Measurements from ENCODE around the gene NR4A2.

The NR4A2 gene

GRCh38 chr2:156326526-156327095 is 5.9 kb downstream of the NR4A2 start:
- no peak for TF ChIP-seq TCF12 (IDR thresholded peaks at IDR 0.05; ENCODE audit: low read depth)

- TF ChIP-seq FOXM1 (IDR thresholded peaks at IDR 0.05; ENCODE audit: borderline replicate concordance, low read depth): no peak
- TF ChIP-seq CREB1 (IDR thresholded peaks at IDR 0.05; ENCODE audit: low read depth): no peak
- no peak for TF ChIP-seq TCF12 (IDR thresholded peaks at IDR 0.05; ENCODE audit: low read depth)
- TF ChIP-seq, protein P1, sequence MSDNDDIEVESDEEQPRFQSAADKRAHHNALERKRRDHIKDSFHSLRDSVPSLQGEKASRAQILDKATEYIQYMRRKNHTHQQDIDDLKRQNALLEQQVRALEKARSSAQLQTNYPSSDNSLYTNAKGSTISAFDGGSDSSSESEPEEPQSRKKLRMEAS (IDR thresholded peaks at IDR 0.05): no peak
- no peak for TF ChIP-seq EP300 (IDR thresholded peaks at IDR 0.05; ENCODE audit: borderline replicate concordance)
- TF ChIP-seq ZBTB7A (IDR thresholded peaks at IDR 0.05; ENCODE audit: low read depth): no peak
- TF ChIP-seq CEBPB (IDR thresholded peaks at IDR 0.05): no peak
- TF ChIP-seq, protein P2, sequence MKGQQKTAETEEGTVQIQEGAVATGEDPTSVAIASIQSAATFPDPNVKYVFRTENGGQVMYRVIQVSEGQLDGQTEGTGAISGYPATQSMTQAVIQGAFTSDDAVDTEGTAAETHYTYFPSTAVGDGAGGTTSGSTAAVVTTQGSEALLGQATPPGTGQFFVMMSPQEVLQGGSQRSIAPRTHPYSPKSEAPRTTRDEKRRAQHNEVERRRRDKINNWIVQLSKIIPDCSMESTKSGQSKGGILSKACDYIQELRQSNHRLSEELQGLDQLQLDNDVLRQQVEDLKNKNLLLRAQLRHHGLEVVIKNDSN (IDR thresholded peaks at IDR 0.05): no peak
These were observed 6.6 kb downstream of the NR4A2 start for GRCh38 chr2:156325688-156326525.

DNA sequence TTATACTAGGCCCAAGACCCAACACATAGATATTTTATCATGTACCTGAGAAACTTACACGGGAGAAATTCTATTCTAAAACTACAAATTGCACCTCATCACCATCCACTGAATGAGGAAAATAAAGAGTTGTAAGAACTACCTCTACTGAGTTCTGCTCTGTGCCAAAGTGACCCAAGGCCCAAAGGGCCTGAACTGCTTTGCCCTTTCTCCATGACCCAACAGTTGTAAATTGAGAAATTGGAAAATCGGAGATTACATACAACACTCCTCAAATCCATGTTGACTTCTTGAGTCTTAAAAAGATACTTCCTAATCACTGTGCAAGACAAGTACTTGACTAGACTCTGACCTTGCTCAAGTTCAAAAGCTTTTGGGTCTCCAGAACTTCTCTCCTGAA is 8.8 kb downstream of the NR4A2 start:
- no peak for TF ChIP-seq TAF1 (IDR thresholded peaks at IDR 0.05; ENCODE audit: low read depth)
- no peak for TF ChIP-seq EGR1 (IDR thresholded peaks at IDR 0.05)
- no peak for TF ChIP-seq CEBPB (IDR thresholded peaks at IDR 0.05)
- TF ChIP-seq ZBTB7A (IDR thresholded peaks at IDR 0.05; ENCODE audit: low read depth): no peak
- TF ChIP-seq FOXM1 (IDR thresholded peaks at IDR 0.05; ENCODE audit: borderline replicate concordance, low read depth): no peak
- TF ChIP-seq, protein P3, sequence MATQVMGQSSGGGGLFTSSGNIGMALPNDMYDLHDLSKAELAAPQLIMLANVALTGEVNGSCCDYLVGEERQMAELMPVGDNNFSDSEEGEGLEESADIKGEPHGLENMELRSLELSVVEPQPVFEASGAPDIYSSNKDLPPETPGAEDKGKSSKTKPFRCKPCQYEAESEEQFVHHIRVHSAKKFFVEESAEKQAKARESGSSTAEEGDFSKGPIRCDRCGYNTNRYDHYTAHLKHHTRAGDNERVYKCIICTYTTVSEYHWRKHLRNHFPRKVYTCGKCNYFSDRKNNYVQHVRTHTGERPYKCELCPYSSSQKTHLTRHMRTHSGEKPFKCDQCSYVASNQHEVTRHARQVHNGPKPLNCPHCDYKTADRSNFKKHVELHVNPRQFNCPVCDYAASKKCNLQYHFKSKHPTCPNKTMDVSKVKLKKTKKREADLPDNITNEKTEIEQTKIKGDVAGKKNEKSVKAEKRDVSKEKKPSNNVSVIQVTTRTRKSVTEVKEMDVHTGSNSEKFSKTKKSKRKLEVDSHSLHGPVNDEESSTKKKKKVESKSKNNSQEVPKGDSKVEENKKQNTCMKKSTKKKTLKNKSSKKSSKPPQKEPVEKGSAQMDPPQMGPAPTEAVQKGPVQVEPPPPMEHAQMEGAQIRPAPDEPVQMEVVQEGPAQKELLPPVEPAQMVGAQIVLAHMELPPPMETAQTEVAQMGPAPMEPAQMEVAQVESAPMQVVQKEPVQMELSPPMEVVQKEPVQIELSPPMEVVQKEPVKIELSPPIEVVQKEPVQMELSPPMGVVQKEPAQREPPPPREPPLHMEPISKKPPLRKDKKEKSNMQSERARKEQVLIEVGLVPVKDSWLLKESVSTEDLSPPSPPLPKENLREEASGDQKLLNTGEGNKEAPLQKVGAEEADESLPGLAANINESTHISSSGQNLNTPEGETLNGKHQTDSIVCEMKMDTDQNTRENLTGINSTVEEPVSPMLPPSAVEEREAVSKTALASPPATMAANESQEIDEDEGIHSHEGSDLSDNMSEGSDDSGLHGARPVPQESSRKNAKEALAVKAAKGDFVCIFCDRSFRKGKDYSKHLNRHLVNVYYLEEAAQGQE (IDR thresholded peaks at IDR 0.05; ENCODE audit: low read depth): no peak
- no peak for TF ChIP-seq NFIC (IDR thresholded peaks at IDR 0.05)
- no peak for TF ChIP-seq RAD21 (IDR thresholded peaks at IDR 0.05; ENCODE audit: low read depth)

DNA sequence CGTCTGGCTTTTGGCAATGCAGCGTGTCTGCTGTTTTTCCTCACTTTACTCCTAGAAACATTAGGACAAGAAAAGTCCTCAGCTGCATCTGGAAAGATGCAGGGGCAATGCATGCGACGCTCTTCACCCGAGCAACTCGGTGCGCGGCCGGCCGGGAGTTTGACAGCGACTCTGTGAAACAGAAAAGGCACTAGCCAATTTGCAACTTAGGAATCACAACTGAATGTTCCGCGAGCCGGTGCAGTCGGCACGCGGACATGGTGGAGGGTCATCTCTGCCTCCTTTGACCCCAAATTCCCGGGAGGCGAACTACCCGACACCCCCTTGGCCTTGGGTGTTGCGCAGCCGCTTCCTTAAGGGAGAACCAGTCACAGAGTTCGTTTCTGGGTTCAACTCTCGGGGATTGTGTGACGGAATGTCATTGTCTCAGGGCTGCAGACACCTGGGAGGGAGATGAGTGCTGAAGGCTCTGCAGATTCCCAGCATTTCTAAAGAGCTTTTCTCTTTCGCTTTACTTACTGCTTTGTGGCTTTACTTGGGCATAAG is 9.8 kb downstream of the NR4A2 start:
- TF ChIP-seq TAF1 (IDR thresholded peaks at IDR 0.05; ENCODE audit: low read depth) (no peak), FOXM1 (IDR thresholded peaks at IDR 0.05; ENCODE audit: borderline replicate concordance, low read depth) (no peak)
- TF ChIP-seq, protein P2 (IDR thresholded peaks at IDR 0.05): no peak
- TF ChIP-seq, protein P1 (IDR thresholded peaks at IDR 0.05): no peak

- no peak for TF ChIP-seq TEAD4 (IDR thresholded peaks at IDR 0.05)
- no peak for TF ChIP-seq YY1 (IDR thresholded peaks at IDR 0.05; ENCODE audit: low read depth)
- TF ChIP-seq TCF12 (IDR thresholded peaks at IDR 0.05; ENCODE audit: low read depth): no peak
- TF ChIP-seq EGR1 (IDR thresholded peaks at IDR 0.05): no peak
- TF ChIP-seq, protein P3 (IDR thresholded peaks at IDR 0.05; ENCODE audit: low read depth): no peak
- no peak for TF ChIP-seq TAF1 (IDR thresholded peaks at IDR 0.05; ENCODE audit: low read depth)
- TF ChIP-seq FOXM1 (IDR thresholded peaks at IDR 0.05; ENCODE audit: borderline replicate concordance, low read depth): no peak
These were observed 10.4 kb downstream of the NR4A2 start for GRCh38 chr2:156322051-156322685.

GRCh38 chr2:156321243-156321904 is 11.1 kb downstream of the NR4A2 start:
- no peak for TF ChIP-seq ZBTB7A (IDR thresholded peaks at IDR 0.05; ENCODE audit: low read depth)
- TF ChIP-seq TCF12 (IDR thresholded peaks at IDR 0.05; ENCODE audit: low read depth): no peak
- no peak for TF ChIP-seq CREB1 (IDR thresholded peaks at IDR 0.05; ENCODE audit: low read depth)
- no peak for TF ChIP-seq NFIC (IDR thresholded peaks at IDR 0.05)
- TF ChIP-seq, protein P2 (IDR thresholded peaks at IDR 0.05): no peak
- TF ChIP-seq, protein P3 (IDR thresholded peaks at IDR 0.05; ENCODE audit: low read depth): no peak
- TF ChIP-seq RAD21 (IDR thresholded peaks at IDR 0.05; ENCODE audit: low read depth): no peak
- TF ChIP-seq EGR1 (IDR thresholded peaks at IDR 0.05): no peak
- TF ChIP-seq TAF1 (IDR thresholded peaks at IDR 0.05; ENCODE audit: low read depth): no peak
- TF ChIP-seq FOXM1 (IDR thresholded peaks at IDR 0.05; ENCODE audit: borderline replicate concordance, low read depth): no peak
- no peak for TF ChIP-seq YY1 (IDR thresholded peaks at IDR 0.05; ENCODE audit: low read depth)
- no peak for TF ChIP-seq CEBPB (IDR thresholded peaks at IDR 0.05)
- TF ChIP-seq, protein P1 (IDR thresholded peaks at IDR 0.05): no peak
- no peak for TF ChIP-seq EP300 (IDR thresholded peaks at IDR 0.05; ENCODE audit: borderline replicate concordance)

Data from Ishikawa (cell line).